ENCODE results near the gene ALKBH8. TPM values are rescaled to one million over a fixed set of nuclear protein-coding genes. Genes with fewer than 3 reads are reported as not detected.
A peak's percentile ranks its signal among the peaks of the same experiment; 100 is the strongest.

ALKBH8 gene
- total RNA-seq, 1 donor from 2014 or later: 7.0 TPM

GRCh38 chr11:107605061-107606006 is 39.8 kb upstream of the ALKBH8 start:
- H3K27me3 Mint-ChIP-seq (ENCODE audit: unreplicated experiment): peaks cover 58% of the 10 kb centered on the region
- no peaks in the 10 kb centered on the region for H3K9me3 Mint-ChIP-seq (ENCODE audit: unreplicated experiment)
- no peaks in the 10 kb centered on the region for H3K4me1 Mint-ChIP-seq (ENCODE audit: unreplicated experiment)
- H3K4me3 Mint-ChIP-seq (ENCODE audit: unreplicated experiment): no peak overlapping the region
- no peak for TF ChIP-seq CTCF (IDR thresholded peaks at IDR 0.05)
- no peaks in the 10 kb centered on the region for H3K36me3 Mint-ChIP-seq (ENCODE audit: unreplicated experiment)
- no peak for DNase-seq (ENCODE audit: extremely low spot score, unreplicated experiment)
- H3K27ac Mint-ChIP-seq (ENCODE audit: unreplicated experiment): no peak overlapping the region

- Mint-ChIP-seq H3K27me3 (ENCODE audit: unreplicated experiment) (peaks cover 72% of the 10 kb centered on the region), H3K36me3 (ENCODE audit: unreplicated experiment) (no peaks in the 10 kb centered on the region), H3K9me3 (ENCODE audit: unreplicated experiment) (no peaks in the 10 kb centered on the region), H3K4me3 (ENCODE audit: unreplicated experiment) (no peak overlapping the region), H3K27ac (ENCODE audit: unreplicated experiment) (no peak overlapping the region), H3K4me1 (ENCODE audit: unreplicated experiment) (no peaks in the 10 kb centered on the region)
- peak; percentile 35 for TF ChIP-seq CTCF (IDR thresholded peaks at IDR 0.05)
- no peak for DNase-seq (ENCODE audit: extremely low spot score, unreplicated experiment)
Observed at GRCh38 chr11:107598225-107599139, 32.9 kb upstream of the ALKBH8 start.

DNA sequence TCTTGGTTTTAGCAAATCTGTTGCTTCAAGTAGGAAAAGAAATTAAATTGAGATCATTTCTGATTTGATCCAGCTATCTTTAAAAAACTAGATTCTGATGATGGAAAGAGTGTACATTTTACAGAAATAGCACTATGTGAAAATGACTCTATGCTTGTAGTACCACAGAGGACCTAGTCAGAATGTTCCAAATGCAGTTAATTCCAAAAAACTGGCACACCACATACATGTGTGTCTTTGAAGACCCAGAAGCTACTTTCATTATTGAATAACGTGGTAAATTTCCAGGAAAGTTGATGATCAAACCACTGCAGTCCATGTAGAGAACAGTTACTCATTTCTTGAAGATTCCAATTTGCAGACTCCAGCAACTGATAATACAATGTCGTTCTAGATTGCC is 29.2 kb upstream of the ALKBH8 start:
- Mint-ChIP-seq H3K36me3 (ENCODE audit: unreplicated experiment) (no peaks in the 10 kb centered on the region), H3K27me3 (ENCODE audit: unreplicated experiment) (peaks cover 83% of the 10 kb centered on the region), H3K4me3 (ENCODE audit: unreplicated experiment) (no peak overlapping the region)

GRCh38 chr11:107593951-107594350 is 28.4 kb upstream of the ALKBH8 start:
- Mint-ChIP-seq H3K36me3 (ENCODE audit: unreplicated experiment) (no peaks in the 10 kb centered on the region), H3K27ac (ENCODE audit: unreplicated experiment) (no peak overlapping the region), H3K27me3 (ENCODE audit: unreplicated experiment) (peaks cover 91% of the 10 kb centered on the region), H3K9me3 (ENCODE audit: unreplicated experiment) (no peaks in the 10 kb centered on the region), H3K4me1 (ENCODE audit: unreplicated experiment) (peaks cover 18% of the 10 kb centered on the region), H3K4me3 (ENCODE audit: unreplicated experiment) (no peak overlapping the region)
- TF ChIP-seq CTCF (IDR thresholded peaks at IDR 0.05): no peak
- no peak for DNase-seq (ENCODE audit: extremely low spot score, unreplicated experiment)

More for the DNA sequence above, 29.2 kb upstream of the ALKBH8 start:
- H3K27ac Mint-ChIP-seq (ENCODE audit: unreplicated experiment): no peak overlapping the region
- H3K4me1 Mint-ChIP-seq (ENCODE audit: unreplicated experiment): peaks cover 17% of the 10 kb centered on the region
- no peak for DNase-seq (ENCODE audit: extremely low spot score, unreplicated experiment)
- no peak for TF ChIP-seq CTCF (IDR thresholded peaks at IDR 0.05)
- H3K9me3 Mint-ChIP-seq (ENCODE audit: unreplicated experiment): no peaks in the 10 kb centered on the region

Measured in osteocyte (in vitro differentiated cells).